Kidney epithelial cell (primary cell): Measurements from ENCODE around the gene SHISA6. TPM values are rescaled to one million over a fixed set of nuclear protein-coding genes. Genes with fewer than 3 reads are reported as not detected.

Experiments
- DNase-seq: peaks from one replicate; pipeline ENCODE4 v3.0.0-alpha.2; 2010; ENCODE audit warnings: low read depth
- H3K27me3 ChIP-seq: 2 replicates; pipeline ENCODE4 v1.6.0; 2011; ENCODE audit warnings: low read length; ENCODE audit not compliant: control insufficient read depth, insufficient read depth
- H3K36me3 ChIP-seq: 2 replicates; pipeline ENCODE4 v1.5.1; 2011; ENCODE audit warnings: low read length; ENCODE audit not compliant: control insufficient read depth, insufficient read depth
- H3K4me3 ChIP-seq: 2 replicates; pipeline ENCODE4 v1.5.1; 2011; ENCODE audit warnings: low read depth, mild to moderate bottlenecking, control low read depth, low read length
- CTCF ChIP-seq: IDR thresholded peaks from 2 replicates; pipeline ENCODE4 v1.5.1; 2011; ENCODE audit warnings: mild to moderate bottlenecking, moderate library complexity, low read length, control low read depth, inconsistent platforms; ENCODE audit not compliant: insufficient read depth, poor library complexity, severe bottlenecking
- total RNA-seq: library from RNA; depleted of rRNA; stranded (reverse); fragments of >200 nt; gene quantifications from 2 replicates; pipeline ENCODE4 v1.2.3, GENCODE V29; 2015

SHISA6 gene
- total RNA-seq, 1 donor from 2014 or later: 0.71 TPM

- TF ChIP-seq CTCF: no peak
- H3K36me3 ChIP-seq: no peaks in the 10 kb centered on the region
- H3K27me3 ChIP-seq: no peaks in the 10 kb centered on the region
- no peak overlapping the region for H3K4me3 ChIP-seq
- DNase-seq: no peak
Observed at GRCh38 chr17:11561281-11561680, 320.3 kb downstream of the SHISA6 start.

- H3K36me3 ChIP-seq: no peaks in the 10 kb centered on the region
- H3K27me3 ChIP-seq: no peaks in the 10 kb centered on the region
- DNase-seq: no peak
- no peak for TF ChIP-seq CTCF
- H3K4me3 ChIP-seq: no peak overlapping the region
Observed at GRCh38 chr17:11561702-11562101, 320.7 kb downstream of the SHISA6 start.

- Histone ChIP-seq H3K36me3 (no peaks in the 10 kb centered on the region), H3K27me3 (no peaks in the 10 kb centered on the region), H3K4me3 (no peak overlapping the region)
- DNase-seq: no peak
- no peak for TF ChIP-seq CTCF
Observed at GRCh38 chr17:11564589-11565380, 323.8 kb downstream of the SHISA6 start.

- no peaks in the 10 kb centered on the region for H3K27me3 ChIP-seq
- H3K36me3 ChIP-seq: no peaks in the 10 kb centered on the region
- no peak overlapping the region for H3K4me3 ChIP-seq
- no peak for TF ChIP-seq CTCF
- DNase-seq: no peak
Observed at GRCh38 chr17:11565591-11565990, 324.6 kb downstream of the SHISA6 start.

- H3K36me3 ChIP-seq: no peaks in the 10 kb centered on the region
- no peak for DNase-seq
- H3K4me3 ChIP-seq: no peak overlapping the region
- no peak for TF ChIP-seq CTCF
- no peaks in the 10 kb centered on the region for H3K27me3 ChIP-seq
Observed at GRCh38 chr17:11578998-11579397, 338.0 kb downstream of the SHISA6 start.

GRCh38 chr17:11580677-11581076, 339.7 kb downstream of the SHISA6 start:
- no peak overlapping the region for H3K4me3 ChIP-seq
- no peaks in the 10 kb centered on the region for H3K27me3 ChIP-seq
- no peak for DNase-seq
- no peak for TF ChIP-seq CTCF
- no peaks in the 10 kb centered on the region for H3K36me3 ChIP-seq
